NB4 (cell line): ENCODE measurements around the gene IGSF8.

Experiments
- DNase-seq: peaks from one replicate; pipeline ENCODE4 v3.0.0; 2010; ENCODE audit warnings: low read depth
- H3K4me3 ChIP-seq: one replicate; pipeline ENCODE4 v1.5.1; 2011; ENCODE audit warnings: mild to moderate bottlenecking, low read depth, low read length, moderate library complexity
- CTCF ChIP-seq: IDR thresholded peaks from one replicate; pipeline ENCODE4 v1.5.1; 2012; ENCODE audit warnings: low read depth, low read length
- MAX ChIP-seq: IDR thresholded peaks from 2 replicates; pipeline ENCODE4 v1.6.1; 2011; ENCODE audit warnings: low read depth, low read length
- MYC ChIP-seq: IDR thresholded peaks from 2 replicates; pipeline ENCODE4 v1.6.1; 2011; ENCODE audit warnings: low read depth, low read length
- POLR2A ChIP-seq: IDR thresholded peaks from 2 replicates; pipeline ENCODE4 v1.6.1; 2011; ENCODE audit warnings: mild to moderate bottlenecking; ENCODE audit not compliant: insufficient read length; ENCODE audit errors: extremely low read depth

Gene IGSF8

DNA sequence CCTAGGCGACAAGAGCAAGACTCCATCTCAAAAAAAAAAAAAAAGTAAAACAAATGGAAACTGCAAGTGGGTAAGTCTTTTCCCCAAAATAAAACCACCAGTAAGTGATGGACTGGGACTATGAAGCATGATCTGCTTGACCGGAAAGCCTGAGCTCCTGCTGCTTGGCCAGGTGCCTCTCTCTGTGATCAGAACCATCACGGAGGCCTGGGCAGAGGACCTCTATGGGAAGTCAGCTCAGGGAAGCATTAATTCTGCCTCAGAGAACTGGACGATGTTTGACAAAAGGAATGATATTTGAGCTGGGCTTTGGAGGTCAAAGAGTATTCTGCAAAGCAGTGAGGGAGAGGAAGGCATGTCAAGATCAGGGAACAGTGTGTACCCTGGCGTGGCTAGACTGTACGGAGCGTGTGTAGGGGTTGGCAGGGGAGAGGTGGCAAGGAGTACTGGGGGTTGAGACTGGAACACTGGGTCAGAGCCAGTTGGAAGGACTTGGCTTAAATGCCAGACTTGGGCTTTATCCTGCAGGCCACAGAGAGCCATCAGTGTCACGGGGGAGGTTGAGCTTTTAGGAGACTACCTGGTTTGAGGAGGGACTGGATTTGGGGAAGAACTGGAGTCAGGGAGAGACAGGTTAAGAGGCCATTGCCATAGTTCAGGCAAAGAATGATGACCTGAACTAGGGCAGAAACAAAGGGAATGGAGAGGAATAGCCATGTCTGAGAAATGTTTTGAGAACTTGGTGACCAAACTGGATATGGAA is 33.6 kb upstream of the IGSF8 start:
- DNase-seq: no peak
- TF ChIP-seq MYC: no peak
- no peak for TF ChIP-seq CTCF
- TF ChIP-seq MAX: no peak
- no peak for TF ChIP-seq POLR2A
- H3K4me3 ChIP-seq: no peak overlapping the region

DNA sequence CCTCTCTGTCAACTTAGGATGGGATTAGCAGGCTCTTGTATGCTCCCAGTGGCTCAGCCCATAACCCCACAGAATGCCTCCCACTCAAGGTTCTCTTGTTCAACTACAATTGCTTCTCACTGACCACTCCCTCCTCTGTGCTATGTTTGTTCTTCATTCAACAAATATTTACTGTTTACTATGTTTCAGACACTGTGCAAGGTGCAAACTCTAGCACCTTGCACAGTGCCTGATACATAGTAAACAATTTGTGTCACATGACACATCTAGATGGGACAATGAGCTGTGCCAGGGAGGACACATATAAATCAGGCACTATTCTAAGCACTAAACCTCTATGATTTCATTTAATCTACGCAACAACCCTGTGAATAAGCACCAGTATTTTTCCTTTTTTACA is 32.5 kb upstream of the IGSF8 start:
- no peak for DNase-seq
- H3K4me3 ChIP-seq: no peak overlapping the region
- TF ChIP-seq MAX: no peak
- no peak for TF ChIP-seq POLR2A
- TF ChIP-seq MYC: no peak
- TF ChIP-seq CTCF: no peak

- TF ChIP-seq MAX: no peak
- TF ChIP-seq POLR2A: no peak
- no peak for TF ChIP-seq MYC
- no peak for TF ChIP-seq CTCF
- no peak for DNase-seq
- H3K4me3 ChIP-seq: no peak overlapping the region
Measured at GRCh38 chr1:160130486-160130885, 32.1 kb upstream of the IGSF8 start.

DNA sequence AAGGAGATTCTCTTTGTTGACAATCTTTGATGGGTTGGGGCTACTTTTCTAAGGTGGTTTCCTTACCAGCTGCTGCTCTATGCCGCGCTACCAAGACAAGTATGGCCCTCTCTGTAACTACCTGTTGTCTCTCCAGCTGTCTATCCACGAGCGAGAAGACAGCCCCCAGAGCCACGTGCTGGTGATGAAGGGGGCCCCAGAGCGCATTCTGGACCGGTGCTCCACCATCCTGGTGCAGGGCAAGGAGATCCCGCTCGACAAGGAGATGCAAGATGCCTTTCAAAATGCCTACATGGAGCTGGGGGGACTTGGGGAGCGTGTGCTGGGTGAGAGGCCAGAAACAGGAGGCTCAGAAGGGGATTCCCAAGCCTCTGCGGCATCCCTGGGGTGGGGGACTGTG is 31.5 kb upstream of the IGSF8 start:
- no peak overlapping the region for H3K4me3 ChIP-seq
- DNase-seq: no peak
- TF ChIP-seq MYC (no peak), POLR2A (no peak), MAX (no peak), CTCF (no peak)

DNA sequence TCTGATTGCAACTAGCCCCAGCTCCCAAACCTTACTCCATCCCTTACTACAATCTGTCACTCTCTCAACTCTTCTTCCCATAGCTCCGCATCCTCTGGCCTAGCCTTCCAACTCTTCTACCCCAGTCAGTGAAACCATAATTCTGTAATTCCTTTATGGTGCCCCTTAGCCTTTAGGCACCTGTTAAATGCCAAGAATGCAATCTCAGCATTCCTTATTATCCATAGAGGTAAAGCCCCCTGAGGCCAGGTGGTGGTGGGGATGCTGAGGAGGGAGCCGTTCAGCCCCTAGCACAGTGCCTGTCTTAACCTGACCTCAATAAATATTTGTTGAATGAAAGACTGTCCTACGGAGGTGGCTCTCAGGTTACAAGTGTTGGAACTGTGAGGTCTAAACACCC is 31.1 kb upstream of the IGSF8 start:
- no peak for DNase-seq
- H3K4me3 ChIP-seq: no peak overlapping the region

More for the DNA sequence above, 31.1 kb upstream of the IGSF8 start:
- TF ChIP-seq MYC (no peak), POLR2A (no peak), CTCF (no peak), MAX (no peak)
